ENCODE results near the gene TMEM54.

DNA sequence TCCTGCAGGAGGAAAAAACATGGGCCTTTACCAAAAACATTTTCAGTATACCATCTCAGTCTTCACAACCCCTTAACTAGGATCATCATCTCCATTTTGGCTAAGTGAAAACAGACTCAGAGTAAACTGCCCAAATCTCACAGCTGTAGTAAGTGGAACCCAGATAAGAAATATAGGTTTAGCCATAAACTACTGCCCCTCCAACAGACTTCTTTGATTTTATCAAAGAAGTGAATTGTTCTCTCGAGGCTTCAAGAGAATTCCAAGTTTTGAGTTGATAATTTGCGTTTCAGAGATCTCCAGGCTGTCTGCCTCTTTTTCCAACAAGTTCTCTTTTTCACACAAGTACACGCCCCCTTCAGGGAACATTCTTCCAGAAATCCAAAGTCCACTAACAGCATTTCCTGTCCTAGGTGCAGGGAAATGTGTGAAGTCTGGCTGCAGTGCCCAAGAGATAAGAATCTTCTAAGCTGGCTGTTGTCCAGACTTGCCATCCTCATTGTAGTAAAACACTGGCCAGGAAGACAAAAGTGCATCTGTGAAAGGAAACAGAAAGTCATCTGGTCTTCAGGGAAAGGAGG, 32.6 kb upstream of the TMEM54 start:
- TF ChIP-seq POLR2A (IDR thresholded peaks at IDR 0.05): no peak
- TF ChIP-seq, protein P1, sequence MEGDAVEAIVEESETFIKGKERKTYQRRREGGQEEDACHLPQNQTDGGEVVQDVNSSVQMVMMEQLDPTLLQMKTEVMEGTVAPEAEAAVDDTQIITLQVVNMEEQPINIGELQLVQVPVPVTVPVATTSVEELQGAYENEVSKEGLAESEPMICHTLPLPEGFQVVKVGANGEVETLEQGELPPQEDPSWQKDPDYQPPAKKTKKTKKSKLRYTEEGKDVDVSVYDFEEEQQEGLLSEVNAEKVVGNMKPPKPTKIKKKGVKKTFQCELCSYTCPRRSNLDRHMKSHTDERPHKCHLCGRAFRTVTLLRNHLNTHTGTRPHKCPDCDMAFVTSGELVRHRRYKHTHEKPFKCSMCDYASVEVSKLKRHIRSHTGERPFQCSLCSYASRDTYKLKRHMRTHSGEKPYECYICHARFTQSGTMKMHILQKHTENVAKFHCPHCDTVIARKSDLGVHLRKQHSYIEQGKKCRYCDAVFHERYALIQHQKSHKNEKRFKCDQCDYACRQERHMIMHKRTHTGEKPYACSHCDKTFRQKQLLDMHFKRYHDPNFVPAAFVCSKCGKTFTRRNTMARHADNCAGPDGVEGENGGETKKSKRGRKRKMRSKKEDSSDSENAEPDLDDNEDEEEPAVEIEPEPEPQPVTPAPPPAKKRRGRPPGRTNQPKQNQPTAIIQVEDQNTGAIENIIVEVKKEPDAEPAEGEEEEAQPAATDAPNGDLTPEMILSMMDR (IDR thresholded peaks at IDR 0.05): no peak

Data from lower leg skin (tissue), 3 donors.